ENCODE results near the gene CDKN2A. TPM values are rescaled to one million over a fixed set of nuclear protein-coding genes. Genes with fewer than 3 reads are reported as not detected.

Gene CDKN2A
- total RNA-seq (2011; cell fraction: chromatin; rRNA removed; ENCODE audit: low replicate concordance), result not detected in 2 replicates
- total RNA-seq (2011; cell fraction: nucleolus; rRNA removed), result not detected in 2 replicates
- total RNA-seq (2011; cell fraction: nucleoplasm; rRNA removed), result not detected in 2 replicates
- total RNA-seq (2014; rRNA removed), result not detected in 2 replicates
- total RNA-seq (2014; rRNA removed; fragmentation: Illumina TruSeq; extraction: Trizol), result not detected in 2 replicates
- not detected in 2 replicates for total RNA-seq (2015; rRNA removed; fragmentation: Illumina TruSeq; extraction: Trizol)
- total RNA-seq (2021), result not detected in 2 replicates
- polyA plus RNA-seq (2011; rRNA removed), result not detected in 2 replicates
- not detected in 2 replicates for polyA plus RNA-seq (2011; cell fraction: cytosol; rRNA removed)
- polyA plus RNA-seq (2011; cell fraction: nucleus; rRNA removed), result not detected in 2 replicates
- polyA plus RNA-seq (2012), result not detected in 2 replicates
- polyA plus RNA-seq (2014; fragmentation: Illumina TruSeq; extraction: Trizol), result not detected in 2 replicates
- polyA plus RNA-seq (2014; fragmentation: Nextera tagmentation; extraction: Ambion mirVana), result not detected
- not detected in 2 replicates for polyA plus RNA-seq (2014; rRNA removed)
- not detected in 2 replicates for polyA minus RNA-seq (2011; rRNA and poly(A)+ RNA removed)
- 1.5 and 1.9 TPM in 2 replicates for polyA minus RNA-seq (2011; cell fraction: cytosol; rRNA and poly(A)+ RNA removed)
- 0.94 and 1.6 TPM in 2 replicates for polyA minus RNA-seq (2011; cell fraction: nucleus; rRNA and poly(A)+ RNA removed)
- Bru-seq, nascent RNA, result percentile 19 among the genes with signal in this experiment
- percentile 21 among the genes with signal in this experiment for BruChase-seq, experiment 1, labeled RNA remaining after a 2-hour chase
- BruChase-seq, experiment 2, labeled RNA remaining after a 6-hour chase, result percentile 23 among the genes with signal in this experiment
- long read RNA-seq, experiment 1, result 0 reads
- long read RNA-seq, experiment 2, result 0 reads
- long read RNA-seq, experiment 3, result 0 reads

DNA sequence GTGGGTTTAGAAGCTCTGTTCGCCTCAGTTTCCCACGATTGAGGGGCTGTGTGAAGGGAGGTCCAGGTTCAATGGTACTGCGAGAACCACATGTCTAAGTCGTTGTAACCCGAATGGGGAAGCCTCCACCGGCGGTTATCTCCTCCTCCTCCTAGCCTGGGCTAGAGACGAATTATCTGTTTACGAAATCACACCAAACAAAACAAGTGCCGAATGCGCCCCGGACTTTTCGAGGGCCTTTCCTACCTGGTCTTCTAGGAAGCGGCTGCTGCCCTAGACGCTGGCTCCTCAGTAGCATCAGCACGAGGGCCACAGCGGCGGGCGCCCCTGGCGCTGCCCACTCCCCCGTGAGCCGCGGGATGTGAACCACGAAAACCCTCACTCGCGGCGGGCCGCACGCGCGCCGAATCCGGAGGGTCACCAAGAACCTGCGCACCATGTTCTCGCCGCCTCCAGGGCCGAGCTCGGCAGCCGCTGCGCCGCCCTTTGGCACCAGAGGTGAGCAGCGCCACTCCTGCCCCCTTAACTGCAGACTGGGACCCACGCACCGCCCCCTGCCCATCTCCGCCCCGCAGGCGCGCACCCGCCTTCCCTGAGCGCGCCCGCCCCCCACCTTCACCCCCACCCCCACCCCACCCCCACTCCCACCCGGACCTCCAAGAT, at the start of gene CDKN2A:
TSS of gene CDKN2A (minus strand) at position 500 of the 663 bp plus-strand sequence.
- no peak within 1 kb of the TSS for H3K4me3 ChIP-seq
- in situ Hi-C loops (cut with MboI), result no loop called here
- no peak within 1 kb of the TSS for H3K27ac ChIP-seq (ENCODE audit: extremely low read depth, low read depth, low read length)
- no peaks in the 10 kb centered on the region for H3K4me1 ChIP-seq (replicated peaks in 1 of 2; ENCODE audit: control insufficient read depth in 2 of 2, insufficient read depth in 2 of 2, low read length in 2 of 2)
- no peaks in the 10 kb centered on the region for H4K20me1 ChIP-seq (replicated peaks; ENCODE audit: control insufficient read depth, insufficient read depth, low read length)
- no peaks in the 10 kb centered on the region for H3K27me3 ChIP-seq (ENCODE audit: control insufficient read depth in 2 of 2, insufficient read depth in 2 of 2, low read length in 2 of 2)
- no peaks in the 10 kb centered on the region for H3K9me3 ChIP-seq (replicated peaks; ENCODE audit: control insufficient read depth, insufficient read depth, low read depth, low read length)
- no peaks in the 10 kb centered on the region for H3K9me1 ChIP-seq (ENCODE audit: control insufficient read depth, insufficient read depth, low read length)
- DNase-seq (ENCODE audit: extremely low read depth in 1 of 4, low spot score in 3 of 4) (no peak), ATAC-seq (no peak), FAIRE-seq (no peak)
- intact Hi-C loops (cut with micrococcal nuclease), result no loop called here
- POLR2A ChIA-PET, result no interaction called here
- BruUV-seq (replicated peaks), result no TSS peak
- CTCF ChIA-PET (ENCODE audit: low intra/inter-chr PET ratio), result no interaction called here
- no peak within 1 kb of the TSS for H3K9ac ChIP-seq (ENCODE audit: insufficient read depth in 1 of 2, low read depth in 2 of 2, low read length in 2 of 2)
- no peak within 1 kb of the TSS for H3K4me2 ChIP-seq (ENCODE audit: insufficient read depth, low read length)
- TF ChIP-seq FOSL1 (tag; conservative IDR thresholded peaks at IDR 0.05) (no peak), NONO (IDR thresholded peaks at IDR 0.05; ENCODE audit: low read depth in 2 of 2, low read length in 1 of 2) (no peak), EP400 (IDR thresholded peaks at IDR 0.05) (no peak)
- no peak within 1 kb of the TSS for H2AFZ ChIP-seq (ENCODE audit: low read depth, low read length)
- WGBS (ENCODE audit: insufficient coverage, low coverage, missing lambda C conversion rate), result no CpG with 5 or more reads among the region's 53 CpGs
- H3K36me3 ChIP-seq (ENCODE audit: control insufficient read depth, insufficient read depth, low read length), result no peaks in the 10 kb centered on the region
- H3K79me2 ChIP-seq (ENCODE audit: control insufficient read depth, insufficient read depth, low read length), result no peaks in the 10 kb centered on the region

All from K562 (cell line).